GM18868 (cell line): ENCODE results near the gene ORC4.
A peak's percentile ranks its signal among the peaks of the same experiment; 100 is the strongest.
"Not testable (repeated sequence)": the region's sequence is repeated elsewhere in the genome, so short reads cannot be mapped to it uniquely, and the experiment has no call there.

Experiments
- ATAC-seq: cut with Tn5 transposase; IDR thresholded peaks from one replicate; pipeline ENCODE4 v1.9.1; 2021; ENCODE audit warnings: mild to moderate bottlenecking, moderate library complexity; ENCODE audit not compliant: unreplicated experiment

ORC4 gene

GRCh38 chr2:148021059-148021861 lies 723 bp upstream of the ORC4 start, which contains the start of gene MBD5:
Gene MBD5, plus strand, starts transcription at chr2:148021091.
- ATAC-seq = peak; percentile 36

DNA sequence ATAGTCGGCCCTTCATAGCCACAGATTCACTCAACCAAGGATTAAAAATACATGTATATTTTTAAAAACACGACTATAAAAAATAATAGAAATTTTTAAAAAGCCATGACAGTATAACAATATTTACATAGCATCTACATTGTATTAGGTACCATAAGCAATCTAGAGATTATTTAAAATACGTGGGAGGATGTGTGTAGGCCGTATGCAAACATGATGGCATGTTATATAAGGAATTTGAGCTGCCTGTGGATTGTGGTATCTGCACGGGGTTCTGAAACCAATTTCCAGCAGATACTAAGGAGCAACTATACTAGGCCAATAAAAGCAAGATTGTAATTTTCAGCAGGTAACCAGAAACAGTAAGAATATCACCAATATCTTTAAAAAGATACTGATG lies 5.9 kb downstream of the ORC4 start:
- no peak for ATAC-seq

DNA sequence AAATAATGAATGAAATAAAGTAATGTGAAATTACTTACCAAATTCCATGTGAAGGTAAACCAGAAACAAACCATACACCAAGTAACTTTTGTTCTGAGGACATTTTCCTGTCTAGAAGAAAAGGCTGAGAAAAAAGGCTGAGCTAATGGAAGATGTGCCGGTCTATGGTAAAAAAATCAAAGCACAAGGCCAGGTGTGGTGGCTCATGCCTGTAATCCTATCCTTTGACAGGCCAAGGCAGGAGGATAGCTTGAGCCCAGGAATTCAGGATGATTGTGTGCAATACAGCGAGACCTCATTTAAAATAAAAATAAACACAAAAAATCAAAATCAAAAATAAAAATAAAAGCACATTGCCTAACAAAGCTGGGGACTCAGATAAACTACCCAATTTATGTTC lies 6.7 kb downstream of the ORC4 start:
- ATAC-seq = no peak

DNA sequence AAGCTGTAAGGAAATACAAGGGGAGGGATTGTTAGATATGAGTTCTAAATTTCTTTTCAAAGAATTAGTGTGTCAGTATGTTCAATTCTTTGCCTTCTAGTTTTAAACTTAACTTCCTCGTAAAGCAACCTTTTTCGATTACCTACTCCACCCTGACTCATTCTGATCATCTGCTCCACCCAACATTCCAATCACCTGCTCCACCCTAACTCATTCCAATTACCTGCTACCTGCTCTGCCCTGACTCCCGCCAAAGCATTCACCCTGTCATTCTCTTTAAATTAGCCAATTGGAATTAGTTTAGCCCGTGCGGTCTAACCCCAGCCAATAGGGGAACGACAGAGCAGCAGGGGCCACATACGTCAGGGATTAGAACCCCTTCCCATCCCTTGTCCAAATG lies 12.1 kb downstream of the ORC4 start:
- ATAC-seq = not testable (repeated sequence)

DNA sequence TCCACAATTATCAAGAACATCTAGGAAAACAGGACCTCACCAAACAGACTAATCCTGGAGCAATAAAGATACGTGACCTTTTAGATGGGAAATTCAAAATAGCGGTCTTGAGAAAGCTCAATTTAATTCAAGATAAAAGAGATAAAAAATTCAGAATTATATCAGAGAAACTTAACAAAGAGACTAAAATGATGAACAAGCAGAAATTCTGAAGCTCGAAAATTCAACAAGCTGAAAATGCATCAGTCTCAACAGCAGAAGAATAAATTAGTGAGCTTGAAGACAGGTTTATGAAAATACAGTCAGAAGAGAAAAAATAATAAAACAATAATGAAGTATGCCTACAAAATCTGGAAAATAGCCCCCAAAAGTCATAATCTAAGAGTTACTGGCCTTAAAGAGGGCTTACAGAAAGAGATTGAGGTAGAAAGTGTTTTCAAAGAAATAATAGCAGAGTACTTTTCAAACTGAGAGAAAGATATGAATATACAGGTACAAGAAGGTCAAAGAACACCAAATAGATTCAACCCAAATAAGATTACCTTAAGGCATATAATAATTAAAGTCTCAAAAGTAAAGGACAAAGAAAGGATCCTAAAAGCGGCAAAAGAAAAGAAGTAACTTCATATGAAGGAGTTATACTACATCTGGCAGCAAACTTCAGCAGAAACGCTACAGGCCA lies 13.2 kb downstream of the ORC4 start:
- ATAC-seq = no peak

DNA sequence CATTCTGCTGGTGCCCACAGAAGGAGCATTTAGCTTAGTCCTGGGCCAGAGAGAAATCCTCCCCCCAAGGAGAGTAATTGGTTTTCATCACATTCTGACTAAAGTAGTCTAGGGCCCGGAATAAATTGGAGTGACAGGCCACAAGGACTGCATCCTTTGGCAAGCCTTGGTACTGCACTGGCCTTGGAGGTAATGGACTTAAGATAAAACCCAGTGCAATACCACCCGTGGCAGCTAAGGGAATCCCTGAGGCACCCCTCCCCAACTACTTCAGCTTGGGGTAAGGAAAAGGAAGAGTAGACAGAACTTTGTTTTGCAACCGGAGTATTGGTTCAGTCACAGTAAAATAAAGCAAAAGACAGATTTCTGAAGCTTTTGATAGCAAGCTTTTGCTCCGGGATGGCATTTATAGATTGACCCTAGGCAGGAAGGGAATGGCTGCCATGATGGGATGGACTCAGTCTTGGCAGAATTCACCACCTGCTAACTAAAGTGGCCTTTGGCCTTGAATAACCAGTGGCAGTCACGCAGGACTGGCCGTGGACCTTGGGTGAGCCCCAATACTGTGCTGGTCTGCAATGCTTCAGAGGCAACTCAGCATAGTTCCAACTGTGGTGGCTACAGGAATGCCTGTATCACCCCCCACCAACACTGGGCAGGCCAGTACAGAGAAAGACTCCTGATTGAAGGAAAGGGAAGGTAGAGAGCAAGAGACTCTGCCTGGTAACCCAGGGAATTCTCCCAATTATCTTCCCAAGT lies 14.1 kb downstream of the ORC4 start:
- no peak for ATAC-seq

GRCh38 chr2:148002420-148002819 lies 18.1 kb downstream of the ORC4 start:
- not testable (repeated sequence) for ATAC-seq

GRCh38 chr2:148000095-148000494 lies 20.4 kb downstream of the ORC4 start:
- ATAC-seq = no peak

- no peak for ATAC-seq
Measured at GRCh38 chr2:147999126-147999525, 21.4 kb downstream of the ORC4 start.

- ATAC-seq = no peak
Measured at GRCh38 chr2:147998203-147998602, 22.3 kb downstream of the ORC4 start.

- ATAC-seq = no peak
Measured at GRCh38 chr2:147996828-147997227, 23.7 kb downstream of the ORC4 start.

DNA sequence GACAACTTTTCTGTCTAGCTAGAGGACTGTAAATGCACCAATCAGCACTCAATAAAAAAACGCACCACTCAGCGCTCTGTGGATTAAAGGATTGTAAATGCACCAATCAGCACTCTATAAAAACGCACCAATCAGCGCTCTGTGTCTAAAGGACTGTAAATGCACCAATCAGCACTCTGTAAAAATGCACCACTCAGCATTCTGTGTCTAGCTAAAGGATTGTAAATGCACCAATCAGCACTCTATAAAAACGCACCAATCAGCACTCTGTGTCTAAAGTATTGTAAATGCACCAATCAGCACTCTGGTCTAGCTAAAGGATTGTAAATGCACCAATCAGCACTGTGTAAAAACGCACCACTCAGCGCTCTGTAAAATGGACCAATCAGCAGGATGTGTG lies 25.6 kb downstream of the ORC4 start:
- not testable (repeated sequence) for ATAC-seq

GRCh38 chr2:147989809-147990403 lies 30.6 kb downstream of the ORC4 start:
- ATAC-seq = peak; percentile 89

- ATAC-seq = no peak
Measured at GRCh38 chr2:147989102-147989501, 31.4 kb downstream of the ORC4 start.

DNA sequence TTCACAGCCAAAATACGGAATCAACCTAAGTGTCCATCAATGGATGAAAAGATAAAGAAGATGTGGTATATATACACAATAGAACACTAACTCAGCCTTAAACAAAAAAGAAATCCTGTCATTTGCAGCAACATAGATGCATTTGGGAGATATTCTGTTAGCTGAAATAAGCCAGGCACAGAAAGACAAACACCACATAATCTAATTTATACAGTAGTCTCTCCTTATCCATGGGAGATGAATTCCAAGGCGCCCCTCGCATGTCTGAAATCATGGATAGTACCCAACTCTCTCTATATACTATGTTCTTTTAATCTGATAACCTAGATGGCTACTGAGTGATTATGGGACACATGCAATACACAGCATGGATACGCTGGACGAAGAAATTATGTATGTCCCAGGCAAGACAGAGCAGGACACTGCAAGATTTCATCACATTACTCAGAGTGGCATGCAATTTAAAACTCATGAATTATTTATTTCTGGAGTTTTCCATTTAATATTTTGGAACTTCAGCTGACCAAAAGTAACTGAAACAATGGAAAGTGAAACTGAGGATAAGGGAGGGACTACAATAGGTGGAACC lies 39.5 kb downstream of the ORC4 start:
- no peak for ATAC-seq

DNA sequence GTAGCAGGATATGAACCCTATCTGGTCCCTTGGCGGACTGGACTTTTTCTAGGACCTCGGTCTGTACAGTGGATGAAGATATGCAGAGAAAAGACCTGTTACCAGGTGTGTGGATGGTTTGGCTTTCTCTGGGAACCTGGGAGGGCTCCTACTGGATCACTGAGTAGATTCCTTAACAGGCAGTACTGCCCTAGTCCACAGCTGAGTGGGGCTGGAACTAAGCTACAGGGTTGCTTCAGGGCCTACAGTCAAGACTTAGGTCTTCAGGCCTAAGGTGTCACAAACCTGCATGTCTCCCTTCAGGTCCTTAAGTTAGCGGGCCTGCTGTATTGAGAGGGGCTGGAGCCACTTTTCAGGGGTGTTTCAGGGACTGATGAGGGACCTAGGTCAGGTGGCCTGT lies 42.9 kb downstream of the ORC4 start:
- ATAC-seq = no peak

DNA sequence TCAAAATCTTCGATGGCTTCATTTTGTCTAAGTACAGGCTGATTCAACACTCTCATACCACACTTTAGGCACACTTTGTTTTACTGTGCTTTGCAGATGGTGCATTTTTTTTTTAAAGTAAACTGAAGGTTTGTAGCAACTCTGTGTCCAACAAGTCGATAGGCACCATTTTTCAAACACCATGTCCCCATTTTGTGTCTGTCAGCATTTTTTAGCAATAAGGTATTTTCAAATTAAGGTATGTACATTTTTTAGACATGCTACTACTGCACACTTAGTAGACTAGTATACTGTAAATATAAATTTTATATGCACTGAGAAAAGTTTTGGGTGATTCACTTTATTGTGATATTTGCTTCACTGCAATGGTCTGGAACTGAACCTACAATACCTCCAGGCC lies 44.4 kb downstream of the ORC4 start:
- ATAC-seq = no peak

DNA sequence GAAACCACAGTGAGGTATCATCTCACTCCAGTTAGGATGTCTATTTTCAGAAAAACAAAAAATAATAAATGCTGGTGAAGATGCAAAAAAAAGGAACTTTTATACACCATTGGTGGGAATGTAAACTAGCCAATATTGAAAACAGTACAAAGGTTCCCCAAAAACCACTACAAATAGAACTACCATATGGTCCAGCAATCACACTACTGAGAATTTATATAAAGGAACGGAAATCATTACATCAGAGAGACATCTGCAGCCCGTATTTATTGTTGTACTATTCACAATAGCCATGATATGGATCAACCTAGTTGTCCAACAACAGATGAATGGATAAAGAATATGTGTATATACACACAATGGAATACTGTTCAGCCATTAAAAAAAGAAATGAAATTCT lies 52.0 kb downstream of the ORC4 start:
- ATAC-seq = no peak

- ATAC-seq = no peak
Measured at GRCh38 chr2:147952118-147952517, 68.4 kb downstream of the ORC4 start.

DNA sequence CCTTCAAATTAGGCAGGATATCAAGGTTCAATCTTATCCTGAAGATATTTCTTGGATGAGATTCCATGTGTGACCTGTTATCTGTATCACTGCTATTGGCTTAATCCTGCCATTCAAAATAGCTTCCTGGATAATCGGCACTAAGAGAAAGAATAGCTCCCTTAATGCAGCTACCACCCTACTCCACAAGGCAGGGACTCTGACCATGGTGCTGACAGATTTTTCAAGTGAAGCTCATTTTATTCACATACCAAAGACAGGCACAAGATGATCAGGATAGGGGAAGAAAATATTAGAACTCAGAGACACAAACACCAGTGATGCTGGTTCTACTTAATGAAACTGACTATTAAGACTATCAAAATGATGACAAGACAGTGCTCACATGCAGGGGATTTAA lies 74.9 kb downstream of the ORC4 start:
- no peak for ATAC-seq

- ATAC-seq = no peak
Measured at GRCh38 chr2:147939313-147939712, 81.2 kb downstream of the ORC4 start.
